CD4-positive, alpha-beta memory T cell (primary cell): ENCODE measurements around the gene BACE2. TPM values are rescaled to one million over a fixed set of nuclear protein-coding genes. Genes with fewer than 3 reads are reported as not detected.

Experiments used
- CTCF ChIA-PET: fragments of 350-600 bp; sonication (Branson Sonifier 250); formaldehyde crosslinking; loops from one replicate; lab custom pipeline; 2021; ENCODE audit warnings: inconsistent platforms; ENCODE audit not compliant: partially characterized antibody; lab: Charles Lee
- POLR2A ChIA-PET: fragments of 350-600 bp; sonication (Branson Sonifier 250); formaldehyde crosslinking; loops from one replicate; lab custom pipeline; 2021; ENCODE audit not compliant: partially characterized antibody; lab: Charles Lee
- DNase-seq, 5 donors: peaks; one replicate each; pipeline versions ENCODE4 v3.0.0 to v3.0.0-alpha.2; 2020 to 2022; ENCODE audit warnings: mixed read lengths in 1 of 5
- H3K27ac ChIP-seq: one replicate; pipeline ENCODE4 v1.7.0; 2013; ENCODE audit warnings: low read depth, low read length
- H3K27me3 ChIP-seq: 2 replicates; pipeline ENCODE4 v1.7.0; 2013; ENCODE audit warnings: mild to moderate bottlenecking, low read length, moderate library complexity; ENCODE audit not compliant: insufficient read depth
- H3K36me3 ChIP-seq: 2 replicates; pipeline ENCODE4 v1.7.0; 2013; ENCODE audit warnings: mild to moderate bottlenecking, low read length, moderate library complexity; ENCODE audit not compliant: insufficient read depth
- H3K4me1 ChIP-seq: 2 replicates; pipeline ENCODE4 v1.7.0; 2013; ENCODE audit warnings: mild to moderate bottlenecking, low read length, moderate library complexity; ENCODE audit not compliant: insufficient read depth
- H3K4me3 ChIP-seq, 2 donors: one replicate each; pipeline ENCODE4 v1.7.0; 2013; ENCODE audit warnings: low read length in 2 of 2, mild to moderate bottlenecking in 1 of 2
- H3K9me3 ChIP-seq, 2 donors: one replicate each; pipeline ENCODE4 v1.7.0; 2013; ENCODE audit warnings: low read length in 2 of 2, control low read depth in 1 of 2; ENCODE audit not compliant: control insufficient read depth in 1 of 2
- H3K27ac Mint-ChIP-seq, 7 donors: one replicate each; pipeline ENCODE4 v1.8.0; 2020 to 2021; ENCODE audit warnings: mixed read lengths in 7 of 7, mild to moderate bottlenecking in 6 of 7, inconsistent platforms in 3 of 7, moderate library complexity in 3 of 7
- H3K27me3 Mint-ChIP-seq, 2 donors: one replicate each; pipeline ENCODE4 v1.8.0; 2020 to 2021; ENCODE audit warnings: mixed read lengths in 2 of 2
- H3K36me3 Mint-ChIP-seq, 2 donors: one replicate each; pipeline ENCODE4 v1.8.0; 2020 to 2021; ENCODE audit warnings: mixed read lengths in 2 of 2, inconsistent platforms in 1 of 2, mild to moderate bottlenecking in 1 of 2
- H3K4me1 Mint-ChIP-seq, 4 donors: one replicate each; pipeline ENCODE4 v1.8.0; 2020 to 2021; ENCODE audit warnings: mixed read lengths in 4 of 4, mild to moderate bottlenecking in 1 of 4
- H3K4me3 Mint-ChIP-seq, 8 donors: one replicate each; pipeline ENCODE4 v1.8.0; 2020 to 2021; ENCODE audit warnings: mixed read lengths in 8 of 8, mild to moderate bottlenecking in 7 of 8, moderate library complexity in 6 of 8, inconsistent platforms in 3 of 8
- H3K9me3 Mint-ChIP-seq, 8 donors: one replicate each; pipeline ENCODE4 v1.8.0; 2020 to 2021; ENCODE audit warnings: mixed read lengths in 8 of 8, mild to moderate bottlenecking in 5 of 8, inconsistent platforms in 3 of 8, moderate library complexity in 1 of 8
- intact Hi-C: fragments of 100-400 bp; cut with micrococcal nuclease; formaldehyde crosslinking; loops from one replicate; pipeline ENCODE4 v1.15.1; 2023
- microRNA-seq: library from miRNA; unstranded; fragments of <30 nt; microRNA quantifications from one replicate; pipeline ENCODE4 v1.2.0, GENCODE V29; 2021; ENCODE audit warnings: borderline replicate concordance, borderline number of aligned reads, borderline microRNAs expressed, mixed read lengths
- polyA plus RNA-seq, 2 donors: library from polyadenylated mRNA; unstranded; fragments of 300-500 nt; fragmentation: Illumina TruSeq; gene quantifications; one replicate each; pipeline ENCODE4 v1.2.3, GENCODE V29; 2021
- total RNA-seq, 2 experiments: library from RNA; stranded (reverse); gene quantifications; one replicate each; pipeline ENCODE4 v1.2.3, GENCODE V29; 2021

BACE2 gene
- total and polyA plus RNA-seq, 4 experiments from 2014 or later: 0.10 to 0.52 TPM; not detected in 2

DNA sequence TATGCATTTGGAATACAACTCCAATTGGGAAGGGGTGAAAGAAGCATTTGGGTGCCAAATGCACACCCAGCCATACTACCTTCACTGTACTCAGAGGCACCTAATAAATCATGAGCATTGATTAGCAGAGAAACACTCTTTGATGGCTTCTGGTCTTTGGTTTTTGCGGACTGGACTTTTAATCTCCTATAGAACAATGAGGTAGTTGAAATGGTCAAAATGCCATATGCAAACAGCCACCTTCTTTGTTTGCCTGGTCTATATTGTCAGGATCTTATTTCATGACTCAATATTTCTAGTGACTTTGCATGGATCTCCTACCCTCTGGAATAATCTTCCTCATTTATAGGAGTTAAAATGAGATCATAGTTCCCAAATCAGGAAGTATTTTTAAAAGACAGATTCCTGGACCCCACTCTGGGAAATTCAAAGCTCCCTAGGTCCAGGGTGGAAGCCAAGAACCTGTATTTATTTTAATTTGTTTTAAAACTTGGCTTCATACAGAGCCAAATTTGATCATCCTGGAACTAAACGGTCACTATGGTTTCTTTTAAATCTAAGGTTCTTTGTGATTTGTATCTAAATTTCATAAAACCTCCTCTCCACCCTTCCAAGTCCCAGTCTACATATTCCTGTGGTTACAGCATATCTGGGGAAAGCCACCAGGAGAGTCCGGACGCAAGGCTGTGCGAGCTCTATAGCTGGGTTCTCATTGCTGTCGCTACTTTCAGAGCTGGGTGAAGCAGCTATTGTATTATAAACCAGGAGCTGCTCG lies 157.4 kb downstream of the BACE2 start:
- Mint-ChIP-seq H3K9me3 (no peaks in the 10 kb centered on the region), H3K27me3 (peaks cover 3 to 6% of the 10 kb centered on the region in 2 donors), H3K4me3 (no peak overlapping the region), H3K36me3 (no peaks in the 10 kb centered on the region), H3K4me1 (peaks cover 0 to 4% (median 2%) of the 10 kb centered on the region in 4 donors), H3K27ac (no peak overlapping the region)
- Histone ChIP-seq H3K27me3 (no peaks in the 10 kb centered on the region), H3K27ac (no peak overlapping the region), H3K4me3 (no peak overlapping the region), H3K4me1 (no peaks in the 10 kb centered on the region), H3K36me3 (no peaks in the 10 kb centered on the region), H3K9me3 (no peaks in the 10 kb centered on the region)
- intact Hi-C loops: no loop called here
- ChIA-PET POLR2A (no interaction called here), CTCF (no interaction called here)
- DNase-seq: no peak

DNA sequence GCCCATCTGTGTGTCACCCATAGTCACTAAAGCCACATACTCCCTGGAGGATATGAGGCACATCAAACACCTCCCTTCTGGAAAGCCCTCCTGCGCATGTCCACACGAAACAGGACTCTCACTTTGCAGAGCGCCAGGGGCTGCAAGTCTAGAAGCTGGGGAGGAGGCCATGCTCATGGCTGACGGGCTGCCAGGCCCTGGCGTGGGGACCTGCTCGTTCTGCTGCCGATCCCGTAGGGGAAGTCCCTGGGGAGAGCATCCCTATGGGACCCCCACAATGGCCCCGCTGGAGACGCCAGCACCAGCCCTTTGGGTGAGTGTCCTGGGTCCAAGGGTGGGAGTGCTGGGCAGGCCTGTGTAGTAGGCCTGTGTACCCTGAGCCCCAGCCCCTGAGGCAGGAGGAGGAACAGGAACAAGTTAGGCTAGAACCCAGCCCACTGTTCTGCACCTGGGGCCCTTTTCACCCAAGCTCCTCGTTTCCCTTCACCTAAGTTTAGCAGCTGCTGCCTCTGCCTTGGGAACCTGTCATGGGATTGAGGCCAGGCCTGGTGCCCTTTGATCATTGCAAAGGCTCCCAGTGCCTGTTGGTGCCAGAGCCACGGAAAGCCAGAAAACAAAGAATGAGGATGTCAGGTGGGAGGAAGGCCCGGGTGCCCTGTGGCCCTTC lies 158.6 kb downstream of the BACE2 start:
- no peak overlapping the region for H3K4me3 Mint-ChIP-seq
- intact Hi-C loops: no loop called here
- peaks cover 0 to 4% (median under 1%) of the 10 kb centered on the region in 4 donors for H3K4me1 Mint-ChIP-seq
- no peaks in the 10 kb centered on the region for H3K36me3 Mint-ChIP-seq
- ChIA-PET CTCF (no interaction called here), POLR2A (no interaction called here)
- H3K4me1 ChIP-seq: no peaks in the 10 kb centered on the region
- H3K27me3 Mint-ChIP-seq: peaks cover 0 to 3% of the 10 kb centered on the region in 2 donors
- no peaks in the 10 kb centered on the region for H3K9me3 Mint-ChIP-seq
- no peaks in the 10 kb centered on the region for H3K9me3 ChIP-seq
- H3K27ac Mint-ChIP-seq: no peak overlapping the region
- H3K36me3 ChIP-seq: no peaks in the 10 kb centered on the region
- no peak overlapping the region for H3K27ac ChIP-seq
- no peak for DNase-seq
- H3K27me3 ChIP-seq: no peaks in the 10 kb centered on the region
- no peak overlapping the region for H3K4me3 ChIP-seq

DNA sequence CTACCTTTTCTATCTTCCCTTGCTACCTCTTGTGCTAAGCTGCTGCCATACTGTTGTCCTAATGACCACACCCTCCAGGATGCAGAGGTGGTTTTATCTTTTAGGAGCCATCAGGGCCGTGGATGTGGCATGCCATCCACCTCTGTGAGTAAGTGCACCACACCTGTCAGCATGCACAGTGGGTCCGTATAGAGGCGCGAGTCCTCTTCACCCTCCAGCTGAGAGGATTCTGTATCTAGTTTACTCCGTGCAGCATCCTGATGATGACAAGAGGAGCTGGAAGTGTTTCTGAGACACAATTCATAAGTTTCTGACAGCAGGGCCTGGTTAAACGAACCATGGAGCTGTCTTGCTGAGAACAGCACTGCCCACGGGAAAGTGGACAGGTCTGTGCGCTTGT lies 159.8 kb downstream of the BACE2 start:
- Mint-ChIP-seq H3K4me1 (no peaks in the 10 kb centered on the region), H3K4me3 (no peak overlapping the region), H3K27ac (no peak overlapping the region), H3K27me3 (no peaks in the 10 kb centered on the region), H3K36me3 (no peaks in the 10 kb centered on the region), H3K9me3 (no peaks in the 10 kb centered on the region)
- no peak overlapping the region for H3K27ac ChIP-seq
- no peaks in the 10 kb centered on the region for H3K9me3 ChIP-seq
- no peak for DNase-seq
- ChIA-PET POLR2A (no interaction called here), CTCF (interaction anchor here (0.6 kb wide), 1 partner anchor 52 kb away, joined by 3 read pairs; no protein-coding TSS in a partner anchor)
- H3K4me3 ChIP-seq: no peak overlapping the region
- H3K4me1 ChIP-seq: no peaks in the 10 kb centered on the region
- H3K36me3 ChIP-seq: no peaks in the 10 kb centered on the region
- no peaks in the 10 kb centered on the region for H3K27me3 ChIP-seq
- intact Hi-C loops: no loop called here

DNA sequence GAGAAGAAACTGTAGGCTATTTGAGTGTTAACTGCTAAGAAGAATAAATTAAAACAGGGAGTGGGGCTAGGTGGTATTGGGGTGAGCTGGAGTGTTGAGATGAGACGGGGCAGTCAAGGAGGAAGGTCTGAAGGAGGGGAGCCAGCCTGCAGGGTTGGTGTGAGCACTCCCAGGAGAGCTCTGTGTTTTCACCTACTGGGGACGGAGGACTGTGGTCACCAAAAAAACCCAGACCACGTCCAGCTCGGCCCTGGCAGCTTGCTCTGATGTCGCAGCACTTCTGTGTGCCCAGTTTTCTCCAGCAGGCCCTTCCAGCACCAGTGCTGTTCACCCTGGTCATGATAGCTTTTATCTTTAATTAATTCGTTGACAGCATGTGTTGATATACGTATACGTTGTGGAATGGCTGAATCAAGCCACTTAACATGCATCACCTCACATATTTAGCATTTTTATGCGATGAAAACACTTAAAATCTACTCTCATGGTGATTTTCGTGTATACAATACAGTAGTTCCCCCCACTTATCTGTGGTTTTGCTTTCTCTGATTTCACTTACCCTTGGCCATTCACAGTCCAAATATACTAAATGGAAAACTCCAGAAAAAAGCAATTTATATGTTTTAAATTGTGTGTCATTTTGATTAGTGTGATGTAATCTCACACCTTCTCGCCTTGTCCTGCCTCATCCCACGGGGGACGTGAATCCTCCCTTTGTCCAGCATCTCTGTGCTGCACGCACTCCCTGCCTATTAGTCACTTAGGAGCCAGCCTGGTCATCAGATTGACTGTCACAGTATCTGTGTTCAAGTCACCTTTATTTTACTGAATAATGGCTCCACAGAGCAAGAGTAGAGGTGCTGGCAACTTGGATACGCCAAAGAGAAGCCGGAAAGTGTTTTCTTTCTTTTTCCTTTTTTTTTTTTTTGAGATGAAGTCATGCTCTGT lies 161.0 kb downstream of the BACE2 start:
- no peaks in the 10 kb centered on the region for H3K9me3 ChIP-seq
- no peaks in the 10 kb centered on the region for H3K4me1 ChIP-seq
- no peak overlapping the region for H3K4me3 ChIP-seq
- no peak overlapping the region for H3K27ac ChIP-seq
- Mint-ChIP-seq H3K4me3 (no peak overlapping the region), H3K36me3 (peaks cover 0 to 6% of the 10 kb centered on the region in 2 donors), H3K4me1 (no peaks in the 10 kb centered on the region), H3K9me3 (peaks cover 0 to 10% (median 6%) of the 10 kb centered on the region in 8 donors), H3K27ac (no peak overlapping the region), H3K27me3 (peaks cover 0 to 2% of the 10 kb centered on the region in 2 donors)
- ChIA-PET CTCF (no interaction called here), POLR2A (no interaction called here)
- no peaks in the 10 kb centered on the region for H3K27me3 ChIP-seq
- intact Hi-C loops: no loop called here
- H3K36me3 ChIP-seq: no peaks in the 10 kb centered on the region
- no peak for DNase-seq

Small RNAs within 50 kb of the gene (microRNA-seq; reads per million reads assigned to microRNA genes)
- not detected for gene MIR3197

Other genes starting within 250 kb of the BACE2 start
- gene FAM3B, start 148.6 kb downstream of the BACE2 start, total RNA-seq: not detected
- gene FAM3B, start 148.6 kb downstream of the BACE2 start, polyA plus RNA-seq: not detected
- 100 to 1,000 TPM in 1 of 2 experiments, 10 to 100 TPM in 1; 98.7 to 107 TPM for gene MX2, start 193.9 kb downstream of the BACE2 start, total RNA-seq
- 10 to 100 TPM; 29.6 to 46.9 TPM for gene MX2, start 193.9 kb downstream of the BACE2 start, polyA plus RNA-seq